ENCODE results near the gene KCNG2.

The KCNG2 gene

DNA sequence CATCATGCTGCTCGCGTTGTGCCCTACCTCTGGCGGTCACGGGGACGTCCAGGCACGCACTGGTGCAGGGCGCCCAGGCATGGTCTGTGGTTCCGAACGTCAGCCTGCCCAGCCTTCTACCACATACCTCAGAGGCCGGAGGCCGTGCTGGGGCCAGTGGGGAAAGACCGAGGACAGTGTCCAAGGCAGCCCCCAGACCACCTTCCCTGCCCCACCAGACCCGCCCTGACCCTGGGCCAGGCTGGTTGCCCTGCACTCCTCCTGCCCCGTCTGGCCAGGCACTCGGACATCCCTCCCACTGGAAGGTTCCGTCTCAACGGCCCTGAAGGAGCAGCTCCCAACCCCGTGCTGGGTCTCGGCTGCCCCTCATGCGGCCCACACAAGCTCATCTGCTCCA is 120.9 kb downstream of the KCNG2 start:
- intact Hi-C loops (cut with DNase I): no loop called here
- peak in 11 of 42 donors; percentile 3 to 31 (median 11) for DNase-seq

GRCh38 chr18:79919089-79919488 is 121.4 kb downstream of the KCNG2 start:
- DNase-seq: peak in 13 of 42 donors; percentile 2 to 30 (median 11)
- intact Hi-C loops (cut with DNase I): no loop called here

- intact Hi-C loops (cut with DNase I): no loop called here
- DNase-seq: peak in 11 of 42 donors; percentile 1 to 25 (median 10)
These were observed 124.5 kb downstream of the KCNG2 start for GRCh38 chr18:79921984-79922965.

DNA sequence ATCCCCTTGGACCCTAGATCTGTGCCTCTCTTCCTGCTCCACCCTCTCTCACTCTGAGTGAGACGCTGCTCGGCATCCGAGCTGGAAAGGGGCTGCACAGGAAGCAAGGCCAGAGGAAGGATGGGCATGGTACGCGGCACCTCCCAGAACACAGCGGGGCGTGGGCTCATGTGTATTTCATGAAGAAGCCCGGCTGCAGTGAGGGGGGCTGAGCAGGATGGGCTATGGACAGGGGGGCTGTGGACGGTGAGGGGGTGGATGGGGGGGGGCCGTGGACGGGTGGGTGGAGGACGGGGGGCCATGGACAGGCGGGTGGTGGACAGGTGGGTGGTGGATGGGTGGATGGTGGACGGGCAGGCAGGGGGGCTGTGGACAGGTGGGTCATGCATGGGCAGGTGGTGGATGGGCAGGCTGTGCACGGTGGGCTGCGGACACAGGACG is 125.3 kb downstream of the KCNG2 start:
- DNase-seq: peak in 15 of 42 donors; percentile 1 to 33 (median 12)
- intact Hi-C loops (cut with DNase I): no loop called here

DNA sequence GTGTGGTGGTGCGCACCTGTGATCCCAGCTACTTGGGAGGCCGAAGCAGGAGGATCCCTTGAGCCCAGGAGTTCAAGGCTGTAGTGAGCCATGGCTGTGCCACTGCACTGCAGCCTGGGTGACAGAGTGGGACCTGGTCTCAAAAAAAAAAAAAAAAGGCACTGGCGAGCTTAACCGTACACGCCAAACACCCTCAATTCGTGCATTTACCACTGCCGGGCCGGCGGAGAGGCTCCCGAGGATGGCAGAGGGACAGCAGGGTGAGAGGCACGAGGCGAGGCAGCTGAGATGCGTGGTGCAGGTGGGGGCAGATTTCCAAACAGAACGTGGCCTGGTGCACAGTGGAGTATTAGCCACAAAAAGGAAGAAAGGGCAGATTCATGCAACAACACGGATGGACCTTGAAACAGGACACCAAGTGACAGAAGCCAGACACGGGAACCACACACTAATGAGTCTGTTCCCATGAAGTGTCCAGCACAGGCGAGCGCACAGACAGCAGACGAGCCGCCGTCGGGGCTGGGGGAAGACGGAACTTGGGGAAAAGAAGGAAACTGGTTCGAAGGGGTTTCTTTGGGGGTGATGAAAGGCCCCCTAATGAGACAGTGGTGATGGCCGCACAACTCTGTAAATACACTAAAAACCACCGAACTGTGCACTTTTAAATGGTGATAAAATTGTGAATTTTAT is 126.3 kb downstream of the KCNG2 start:
- peak in 20 of 42 donors; percentile 2 to 42 (median 11) for DNase-seq
- intact Hi-C loops (cut with DNase I): no loop called here

GRCh38 chr18:79924814-79925731 is 127.3 kb downstream of the KCNG2 start:
- intact Hi-C loops (cut with DNase I): no loop called here
- DNase-seq: peak in 41 of 42 donors; percentile 30 to 88 (median 67)

DNA sequence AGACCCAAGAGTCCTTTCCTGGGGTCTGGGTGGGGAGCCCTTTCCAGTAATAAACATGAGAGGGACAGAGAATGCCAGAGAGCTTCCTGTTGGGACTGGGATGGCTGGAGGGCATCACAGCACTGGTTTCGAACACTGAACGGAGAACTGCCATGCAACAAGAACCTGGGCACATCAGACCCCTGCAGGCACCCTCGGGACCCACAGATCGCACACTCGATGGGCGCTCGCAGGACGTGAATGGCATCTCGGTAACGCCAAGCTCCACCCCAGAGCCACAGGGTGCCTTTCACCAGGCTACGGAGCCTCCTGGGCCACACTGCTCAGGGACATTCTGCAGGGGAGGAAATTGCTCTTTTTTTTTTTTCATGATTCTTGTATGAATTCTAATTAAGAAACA is 128.6 kb downstream of the KCNG2 start:
- peak in 19 of 42 donors; percentile 0 to 41 (median 7) for DNase-seq
- intact Hi-C loops (cut with DNase I): no loop called here

- DNase-seq: peak in 18 of 42 donors; percentile 1 to 39 (median 6)
- intact Hi-C loops (cut with DNase I): no loop called here
These were observed 129.2 kb downstream of the KCNG2 start for GRCh38 chr18:79926715-79927606.

- peak in 17 of 42 donors; percentile 0 to 30 (median 9) for DNase-seq
- intact Hi-C loops (cut with DNase I): no loop called here
These were observed 130.1 kb downstream of the KCNG2 start for GRCh38 chr18:79927607-79928562.

- intact Hi-C loops (cut with DNase I): no loop called here
- DNase-seq: peak in 12 of 42 donors; percentile 1 to 21 (median 8)
These were observed 130.8 kb downstream of the KCNG2 start for GRCh38 chr18:79928563-79928960.

DNA sequence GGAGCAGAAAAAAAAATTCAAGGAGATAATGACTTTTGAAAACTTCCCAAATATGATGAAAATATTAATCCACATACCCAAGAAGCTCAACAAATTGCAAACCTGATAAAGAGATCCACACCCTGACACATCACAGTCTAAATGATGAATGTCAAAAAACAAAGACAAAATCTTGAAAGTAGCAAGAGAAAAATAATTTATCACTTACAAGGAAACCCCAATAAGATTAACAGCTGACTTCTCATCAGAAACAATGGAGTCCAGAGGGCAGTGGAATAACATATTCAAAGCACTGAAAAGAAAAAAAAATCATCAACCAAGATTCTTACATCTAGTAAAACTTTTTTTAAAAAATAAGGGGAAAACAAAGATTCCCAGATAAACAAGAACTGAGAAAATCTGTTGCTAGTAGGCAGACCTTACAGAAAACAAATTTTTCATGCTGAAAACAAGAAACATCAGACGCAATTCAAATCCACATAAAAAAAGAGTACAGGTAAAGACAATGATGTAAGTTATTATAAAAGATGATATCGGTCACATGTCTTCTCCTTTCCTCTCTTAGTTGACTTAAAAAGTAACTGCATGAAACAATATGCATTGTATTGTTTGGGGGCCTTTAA is 132.4 kb downstream of the KCNG2 start:
- DNase-seq: no peak
- intact Hi-C loops (cut with DNase I): no loop called here

GRCh38 chr18:79931475-79931874 is 133.7 kb downstream of the KCNG2 start:
- intact Hi-C loops (cut with DNase I): no loop called here
- DNase-seq: peak in 4 of 42 donors; percentile 1 to 6 (median 3)

GRCh38 chr18:79932907-79933306 is 135.2 kb downstream of the KCNG2 start:
- no peak for DNase-seq
- intact Hi-C loops (cut with DNase I): no loop called here

DNA sequence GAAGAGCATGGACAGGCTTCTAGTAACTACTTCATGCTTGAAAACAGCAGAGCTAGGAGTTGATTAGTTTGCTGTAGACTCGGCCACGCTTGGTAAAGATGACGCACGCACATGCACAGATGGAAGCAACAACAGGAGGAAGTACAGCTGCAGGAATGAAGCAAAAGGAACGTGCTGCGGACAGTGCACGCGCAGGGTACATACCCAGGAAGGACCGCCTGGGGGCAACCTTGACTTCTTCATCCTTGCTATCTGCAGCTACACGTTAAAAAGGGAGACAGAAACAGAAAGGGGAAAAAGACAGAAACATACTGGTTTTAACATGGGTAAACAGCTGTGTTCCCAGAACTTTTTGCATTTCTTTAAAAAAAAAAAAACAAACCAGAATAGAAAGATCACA is 136.0 kb downstream of the KCNG2 start:
- intact Hi-C loops (cut with DNase I): no loop called here
- DNase-seq: peak in 17 of 42 donors; percentile 0 to 38 (median 11)

DNA sequence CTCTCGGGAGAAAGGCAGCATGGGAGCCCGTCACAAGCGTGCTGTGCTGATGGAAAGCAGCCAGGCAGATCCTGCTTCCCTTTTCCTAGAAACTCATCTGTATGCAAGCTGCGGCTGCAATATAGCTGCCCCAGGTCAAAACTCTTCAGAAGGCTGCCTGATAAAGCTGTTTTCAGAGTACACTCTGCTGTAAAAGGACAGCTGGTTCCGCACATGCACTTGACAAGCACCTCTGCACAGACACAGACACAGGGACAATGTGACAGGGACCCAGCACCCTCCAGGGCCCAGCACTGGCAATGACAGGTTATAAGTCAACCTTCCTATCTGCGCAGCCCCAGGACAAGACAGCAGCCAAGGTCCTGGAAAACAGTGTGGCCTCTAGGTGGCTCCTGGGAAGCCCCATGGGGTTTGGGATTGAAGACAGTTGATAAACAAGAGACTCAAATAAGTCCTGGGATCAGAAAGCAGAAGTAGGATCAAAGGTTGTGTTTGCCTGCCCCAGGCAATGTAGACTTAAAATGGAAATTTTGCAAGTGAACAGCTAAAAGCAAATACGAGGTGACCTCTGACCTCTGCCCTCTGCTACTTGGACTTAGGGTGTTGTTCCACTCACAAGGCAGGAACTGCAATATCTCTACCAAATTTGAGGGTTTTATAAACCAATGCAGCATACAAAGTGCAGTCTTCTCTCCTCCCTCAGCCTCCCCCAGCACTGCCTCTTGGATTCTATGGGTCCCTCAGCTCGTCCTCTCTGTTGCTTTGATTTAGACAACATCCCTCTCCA is 136.8 kb downstream of the KCNG2 start:
- intact Hi-C loops (cut with DNase I): no loop called here

More for the DNA sequence above, 136.8 kb downstream of the KCNG2 start:
- peak in 21 of 42 donors; percentile 14 to 65 (median 40) for DNase-seq

Data from head of caudate nucleus (tissue), 42 donors.